H1 (cell line): Measurements from ENCODE around the gene C15orf61. TPM values are rescaled to one million over a fixed set of nuclear protein-coding genes. Genes with fewer than 3 reads are reported as not detected.

Experiments used
- CTCF ChIA-PET: fragments of 300-600 bp; sonication (Branson Sonifier 250); formaldehyde crosslinking; loops from one replicate; lab custom pipeline; 2021; ENCODE audit not compliant: partially characterized antibody; lab: Charles Lee
- POLR2A ChIA-PET: fragments of 300-600 bp; sonication (Branson Sonifier 250); formaldehyde crosslinking; loops from one replicate; lab custom pipeline; 2021; ENCODE audit warnings: inconsistent platforms; ENCODE audit not compliant: partially characterized antibody; lab: Charles Lee
- DNase-seq, 2 experiments: peaks; one replicate each; pipeline versions ENCODE4 v3.0.0 to v3.0.0-alpha.2; 2010 to 2022; ENCODE audit warnings: low spot score in 2 of 2, low read depth in 1 of 2, mixed read lengths in 1 of 2
- FAIRE-seq: peaks from 2 replicates; lab custom pipeline; 2011; peaks lifted over from hg19 to GRCh38; lab: Jason Lieb, UNC
- H2AFZ ChIP-seq: 2 replicates; pipeline ENCODE4 v1.8.1; 2012; ENCODE audit warnings: low read length, inconsistent platforms
- H2AK5ac ChIP-seq: 2 replicates; pipeline ENCODE4 v1.6.1; 2013; ENCODE audit warnings: low read depth, low read length
- H2BK120ac ChIP-seq: replicated peaks from 2 replicates; pipeline ENCODE3; 2013; ENCODE audit warnings: low read depth, low read length, inconsistent platforms
- H2BK12ac ChIP-seq: 2 replicates; pipeline ENCODE4 v1.6.1; 2013; ENCODE audit warnings: low read depth, low read length
- H2BK15ac ChIP-seq: 2 replicates; pipeline ENCODE4 v1.6.1; 2013; ENCODE audit warnings: low read length
- H2BK20ac ChIP-seq: 2 replicates; pipeline ENCODE4 v1.6.1; 2013; ENCODE audit warnings: low read length
- H2BK5ac ChIP-seq: 2 replicates; pipeline ENCODE4 v1.6.1; 2013; ENCODE audit warnings: low read depth, low read length
- H3K14ac ChIP-seq: 2 replicates; pipeline ENCODE4 v1.6.1; 2013; ENCODE audit warnings: inconsistent platforms; ENCODE audit not compliant: insufficient read length
- H3K18ac ChIP-seq: 2 replicates; pipeline ENCODE4 v1.6.1; 2013; ENCODE audit warnings: low read length; ENCODE audit errors: extremely low read depth
- H3K23ac ChIP-seq: 2 replicates; pipeline ENCODE4 v1.6.1; 2013; ENCODE audit warnings: inconsistent platforms; ENCODE audit not compliant: insufficient read length
- H3K23me2 ChIP-seq: 2 replicates; pipeline ENCODE4 v1.6.1; 2013; ENCODE audit warnings: low read depth, low read length
- H3K27ac ChIP-seq: 2 replicates; pipeline ENCODE4 v1.6.1; 2011; ENCODE audit warnings: low read depth, low read length, inconsistent platforms
- H3K27me3 ChIP-seq, 4 experiments: replicated peaks in 1 of 4; 1 replicate in 1 of 4; 2 replicates in 3 of 4; pipeline versions ENCODE4 v1.6.1 to v1.8.1; 2011 to 2013; ENCODE audit warnings: low read length in 3 of 4, mild to moderate bottlenecking in 3 of 4, inconsistent platforms in 2 of 4, mixed read lengths in 2 of 4, moderate library complexity in 1 of 4; ENCODE audit not compliant: control insufficient read depth in 3 of 4, insufficient read depth in 3 of 4; ENCODE audit errors: extremely low read depth in 1 of 4
- H3K36me3 ChIP-seq, 4 experiments: 2 replicates each; pipeline versions ENCODE4 v1.6.1 to v1.8.1; 2011 to 2013; ENCODE audit warnings: mild to moderate bottlenecking in 4 of 4, low read length in 3 of 4, moderate library complexity in 2 of 4, control low read depth in 1 of 4, inconsistent platforms in 1 of 4; ENCODE audit not compliant: insufficient read depth in 4 of 4, control insufficient read depth in 2 of 4
- H3K4ac ChIP-seq: replicated peaks from 2 replicates; pipeline ENCODE3; 2013; ENCODE audit warnings: low read length, low read depth, mixed read lengths, inconsistent platforms; ENCODE audit not compliant: insufficient read length
- H3K4me1 ChIP-seq, 4 experiments: replicated peaks in 1 of 4; 1 replicate in 1 of 4; 2 replicates in 3 of 4; pipeline versions ENCODE4 v1.6.1 to v1.8.1; 2011 to 2013; ENCODE audit warnings: low read length in 3 of 4, inconsistent platforms in 2 of 4, mixed read lengths in 1 of 4; ENCODE audit not compliant: insufficient read depth in 4 of 4, control insufficient read depth in 3 of 4
- H3K4me2 ChIP-seq, 2 experiments: 2 replicates each; pipeline versions ENCODE4 v1.6.1 to v1.8.1; 2011 to 2013; ENCODE audit warnings: low read depth in 2 of 2, low read length in 2 of 2, control low read depth in 1 of 2, inconsistent platforms in 1 of 2, mild to moderate bottlenecking in 1 of 2; ENCODE audit not compliant: insufficient read depth in 1 of 2
- H3K4me3 ChIP-seq, 4 experiments: fragments of 200-600, 300-600 bp in 1 of 4; sonication (generic), shearing (Covaris generic), sonication (Bioruptor Twin) in 1 of 4; 2 replicates each; pipeline versions ENCODE4 v1.5.1 to v1.8.1; 2011 to 2016; ENCODE audit warnings: low read length in 4 of 4, low read depth in 3 of 4, control low read depth in 2 of 4, inconsistent platforms in 2 of 4, mild to moderate bottlenecking in 2 of 4, mixed read lengths in 1 of 4, moderate library complexity in 1 of 4; ENCODE audit not compliant: insufficient read depth in 2 of 4; ENCODE audit errors: extremely low read depth in 1 of 4
- H3K56ac ChIP-seq: replicated peaks from 2 replicates; pipeline ENCODE3; 2013; ENCODE audit warnings: low read depth, mild to moderate bottlenecking, mixed read lengths, low read length, inconsistent platforms; ENCODE audit not compliant: insufficient read length
- H3K79me1 ChIP-seq: 2 replicates; pipeline ENCODE4 v1.6.1; 2013; ENCODE audit warnings: low read depth, low read length, control low read depth
- H3K79me2 ChIP-seq, 2 experiments: 2 replicates each; pipeline versions ENCODE4 v1.6.1 to v1.8.1; 2012 to 2013; ENCODE audit warnings: low read length in 2 of 2, mild to moderate bottlenecking in 2 of 2, inconsistent platforms in 1 of 2; ENCODE audit not compliant: insufficient read depth in 2 of 2, control insufficient read depth in 1 of 2
- H3K9ac ChIP-seq, 4 experiments: replicated peaks in 1 of 4; 1 replicate in 1 of 4; 2 replicates in 3 of 4; pipeline versions ENCODE4 v1.6.1 to v1.8.1; 2011 to 2013; ENCODE audit warnings: low read depth in 3 of 4, low read length in 3 of 4, control low read depth in 2 of 4, mild to moderate bottlenecking in 2 of 4, moderate library complexity in 2 of 4, inconsistent platforms in 1 of 4; ENCODE audit errors: extremely low read depth in 1 of 4
- H3K9me3 ChIP-seq, 2 experiments: 2 replicates each; pipeline versions ENCODE4 v1.6.1 to v1.8.1; 2012 to 2013; ENCODE audit warnings: mild to moderate bottlenecking in 2 of 2, moderate library complexity in 2 of 2, control low read depth in 1 of 2, inconsistent platforms in 1 of 2, low read depth in 1 of 2, low read length in 1 of 2, mixed read lengths in 1 of 2; ENCODE audit not compliant: insufficient read depth in 2 of 2
- H4K20me1 ChIP-seq, 2 experiments: replicated peaks in 1 of 2; 2 replicates each; pipeline versions ENCODE3 to v1.8.1; 2011 to 2013; ENCODE audit warnings: inconsistent platforms in 2 of 2, low read length in 2 of 2, mild to moderate bottlenecking in 1 of 2; ENCODE audit not compliant: insufficient read depth in 2 of 2, control insufficient read depth in 1 of 2
- H4K5ac ChIP-seq: 2 replicates; pipeline ENCODE4 v1.6.1; 2013; ENCODE audit warnings: low read length, low read depth, mixed read lengths, inconsistent platforms; ENCODE audit not compliant: insufficient read length
- H4K8ac ChIP-seq: 2 replicates; pipeline ENCODE4 v1.8.0; 2013; ENCODE audit warnings: mild to moderate bottlenecking, moderate library complexity, low read length, inconsistent platforms; ENCODE audit not compliant: insufficient read depth; ENCODE audit errors: extremely low read depth
- H4K91ac ChIP-seq: replicated peaks from 2 replicates; pipeline ENCODE3; 2013; ENCODE audit warnings: low read length, mixed read lengths, inconsistent platforms; ENCODE audit not compliant: insufficient read length
- KDM4A ChIP-seq: IDR thresholded peaks from one replicate; pipeline ENCODE4 v1.7.1; 2012; ENCODE audit warnings: low read depth, mild to moderate bottlenecking, moderate library complexity, low read length, inconsistent platforms; ENCODE audit not compliant: severe bottlenecking
- POU5F1 ChIP-seq: IDR thresholded peaks from 2 replicates; pipeline ENCODE4 v1.6.1; 2011; ENCODE audit warnings: low read depth, mild to moderate bottlenecking, low read length, moderate library complexity
- RNF2 ChIP-seq: fragments of 200-900, 300-1000 bp; sonication (generic); IDR thresholded peaks from 2 replicates; pipeline ENCODE4 v1.7.1; 2016; ENCODE audit warnings: borderline replicate concordance, low read depth, mild to moderate bottlenecking, antibody characterized with exemption, low read length; ENCODE audit not compliant: poor library complexity, severe bottlenecking; ENCODE audit errors: missing control alignments
- TBP ChIP-seq: IDR thresholded peaks from 2 replicates; pipeline ENCODE4 v1.6.1; 2011; ENCODE audit warnings: low read depth, low read length, improper control_type of control experiment
- WGBS, 2 experiments: shearing (Covaris generic) in 1 of 2; methylation state at CpG; one replicate each; pipeline versions ENCODE4 v1.1.6 to v1.1.7; 2013 to 2015; ENCODE audit warnings: low lambda C conversion rate in 2 of 2, mixed read lengths in 2 of 2, inconsistent platforms in 1 of 2, low coverage in 1 of 2, missing lambda C conversion rate in 1 of 2; ENCODE audit not compliant: insufficient replicate concordance in 2 of 2, insufficient coverage in 1 of 2, insufficient read length in 1 of 2; ENCODE audit errors: extremely low coverage in 1 of 2, missing lambda C conversion rate in 1 of 2; 5-methylcytosine and 5-hydroxymethylcytosine counted together
- polyA plus RNA-seq, 7 experiments: library from polyadenylated mRNA; depleted of rRNA in 3 of 7; stranded (reverse) in 5 of 7; unstranded in 2 of 7; fragments of >200 nt in 5 of 7; fragments of 200-250 nt in 2 of 7; gene quantifications; 1 replicate in 5 of 7; 2 replicates in 1 of 7; 4 replicates in 1 of 7; pipeline versions ENCODE4 v1.2.1 to v1.2.3, GENCODE V29; 2011 to 2013; ENCODE audit warnings: missing spikeins in 2 of 7, mixed read lengths in 2 of 7
- total RNA-seq: library from RNA; stranded (reverse); fragmentation: NEBNext Ultra II Directional; extraction: Animal tissue kit (Norgen Biotek cat#: 25700); gene quantifications from 2 replicates; pipeline ENCODE4 v1.2.1, GENCODE V29; 2021
- TF ChIP-seq, protein P1 (sequence below): IDR thresholded peaks from 2 replicates; pipeline ENCODE4 v1.6.1; 2011; ENCODE audit warnings: low read length, improper control_type of control experiment
- TF ChIP-seq, protein P2 (sequence below): IDR thresholded peaks from 2 replicates; pipeline ENCODE4 v1.6.1; 2012; ENCODE audit warnings: low read length, inconsistent platforms

Gene C15orf61
- total and polyA plus RNA-seq, 2 of the 8 experiments (the other 6 are each of a cell fraction or from before 2014, with no cell fraction given): 1.7 to 2.0 TPM

DNA sequence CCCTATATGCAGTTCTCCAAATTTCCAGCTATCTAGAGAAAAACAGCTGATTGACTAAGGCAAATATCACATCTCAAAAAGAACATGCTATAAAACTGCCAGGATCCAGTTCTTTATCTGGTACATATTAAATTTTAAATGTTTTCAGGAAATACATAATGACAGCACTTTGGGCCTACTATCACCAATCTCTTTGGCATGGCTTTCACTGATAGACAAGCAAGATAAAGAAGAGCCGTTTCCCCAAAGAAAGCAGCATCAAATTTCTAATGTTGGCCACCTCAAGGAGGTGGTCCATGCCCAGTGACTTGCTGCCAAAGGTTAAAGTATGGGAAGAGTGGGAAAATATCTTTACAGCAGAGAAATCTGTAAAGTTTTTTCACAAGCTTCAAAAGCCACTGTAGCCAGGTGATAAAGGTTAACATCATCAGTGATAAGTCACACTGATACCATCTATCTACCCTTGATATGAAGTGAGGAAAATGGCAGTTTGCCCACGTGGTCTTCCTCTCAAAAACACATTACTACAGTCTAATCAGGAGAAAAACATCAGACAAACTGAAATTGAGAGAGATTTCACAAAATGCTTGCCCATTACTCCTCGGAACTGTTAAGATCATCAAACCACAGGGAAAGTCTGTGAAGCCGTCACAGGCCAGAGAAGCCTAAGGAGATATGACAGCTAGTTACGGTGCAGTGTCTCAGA, 46.4 kb upstream of the C15orf61 start:
- no peak overlapping the region for H2BK5ac ChIP-seq
- 91% methylated on average over 5 of the region's 5 CpGs; no CpG with 5 or more reads in 1 of the 2 experiments for WGBS, 2 experiments
- H3K36me3 ChIP-seq: no peaks in the 10 kb centered on the region
- POLR2A ChIA-PET: no interaction called here
- TF ChIP-seq, protein P1, sequence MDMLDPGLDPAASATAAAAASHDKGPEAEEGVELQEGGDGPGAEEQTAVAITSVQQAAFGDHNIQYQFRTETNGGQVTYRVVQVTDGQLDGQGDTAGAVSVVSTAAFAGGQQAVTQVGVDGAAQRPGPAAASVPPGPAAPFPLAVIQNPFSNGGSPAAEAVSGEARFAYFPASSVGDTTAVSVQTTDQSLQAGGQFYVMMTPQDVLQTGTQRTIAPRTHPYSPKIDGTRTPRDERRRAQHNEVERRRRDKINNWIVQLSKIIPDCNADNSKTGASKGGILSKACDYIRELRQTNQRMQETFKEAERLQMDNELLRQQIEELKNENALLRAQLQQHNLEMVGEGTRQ: no peak
- TF ChIP-seq POU5F1 (no peak), KDM4A (no peak), RNF2 (no peak), TBP (no peak)
- TF ChIP-seq, protein P2, sequence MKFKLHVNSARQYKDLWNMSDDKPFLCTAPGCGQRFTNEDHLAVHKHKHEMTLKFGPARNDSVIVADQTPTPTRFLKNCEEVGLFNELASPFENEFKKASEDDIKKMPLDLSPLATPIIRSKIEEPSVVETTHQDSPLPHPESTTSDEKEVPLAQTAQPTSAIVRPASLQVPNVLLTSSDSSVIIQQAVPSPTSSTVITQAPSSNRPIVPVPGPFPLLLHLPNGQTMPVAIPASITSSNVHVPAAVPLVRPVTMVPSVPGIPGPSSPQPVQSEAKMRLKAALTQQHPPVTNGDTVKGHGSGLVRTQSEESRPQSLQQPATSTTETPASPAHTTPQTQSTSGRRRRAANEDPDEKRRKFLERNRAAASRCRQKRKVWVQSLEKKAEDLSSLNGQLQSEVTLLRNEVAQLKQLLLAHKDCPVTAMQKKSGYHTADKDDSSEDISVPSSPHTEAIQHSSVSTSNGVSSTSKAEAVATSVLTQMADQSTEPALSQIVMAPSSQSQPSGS: no peak
- H3K4me1 ChIP-seq: no peaks in the 10 kb centered on the region
- no peak overlapping the region for H2BK120ac ChIP-seq
- no peak overlapping the region for H2AFZ ChIP-seq
- no peak overlapping the region for H2BK12ac ChIP-seq
- H3K14ac ChIP-seq: no peak overlapping the region
- no peak overlapping the region for H3K4ac ChIP-seq
- no peak overlapping the region for H4K91ac ChIP-seq
- no peaks in the 10 kb centered on the region for H3K79me2 ChIP-seq
- no peak overlapping the region for H3K4me2 ChIP-seq
- no peaks in the 10 kb centered on the region; the same call in 1 of the 2 replicates for H3K23me2 ChIP-seq
- H2AK5ac ChIP-seq: no peak overlapping the region
- no peak overlapping the region for H4K5ac ChIP-seq
- no peak overlapping the region for H3K23ac ChIP-seq
- FAIRE-seq (no peak), DNase-seq (no peak)
- no peaks in the 10 kb centered on the region for H3K9me3 ChIP-seq
- H3K4me3 ChIP-seq: no peak overlapping the region
- no peak overlapping the region for H3K56ac ChIP-seq
- CTCF ChIA-PET: interaction anchor here (1.1 kb wide), 1 partner anchor 17 kb away, joined by 3 read pairs; no protein-coding TSS in a partner anchor
- no peak overlapping the region for H3K18ac ChIP-seq
- H4K8ac ChIP-seq: no peak overlapping the region
- H3K9ac ChIP-seq: no peak overlapping the region
- no peak overlapping the region for H3K27ac ChIP-seq
- no peak overlapping the region for H2BK15ac ChIP-seq
- no peaks in the 10 kb centered on the region for H3K79me1 ChIP-seq
- H2BK20ac ChIP-seq: no peak overlapping the region
- H4K20me1 ChIP-seq: no peaks in the 10 kb centered on the region
- no peaks in the 10 kb centered on the region for H3K27me3 ChIP-seq
